GM19193 (cell line): Measurements from ENCODE around the gene SIGLEC10.

Source experiments
- POLR2A ChIP-seq: IDR thresholded peaks from 4 replicates; pipeline ENCODE4 v1.6.1; 2011; ENCODE audit not compliant: insufficient read depth, insufficient read length; ENCODE audit errors: extremely low read depth

SIGLEC10 gene

DNA sequence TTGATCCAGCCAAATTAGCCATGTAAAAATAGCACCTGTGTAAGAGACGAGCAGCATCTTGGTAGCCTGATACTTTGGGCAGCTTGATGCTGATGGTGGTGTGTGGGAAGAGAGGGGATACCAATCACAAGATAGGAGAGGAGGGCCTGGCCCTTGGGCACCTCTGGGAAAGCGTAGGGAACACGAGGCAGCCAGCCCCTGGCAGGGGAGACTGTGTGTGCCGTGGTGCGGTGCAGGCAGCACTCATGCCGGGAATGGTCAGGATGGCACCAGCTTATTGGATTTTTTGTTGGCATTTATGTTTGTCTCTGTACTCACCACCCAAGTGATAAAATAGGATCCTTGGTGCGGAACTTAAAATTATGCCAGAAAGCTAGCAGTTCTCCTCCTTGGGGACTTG lies 30.6 kb upstream of the SIGLEC10 start:
- no peak for TF ChIP-seq POLR2A

- TF ChIP-seq POLR2A: no peak
Measured at GRCh38 chr19:51441410-51442390, 24.3 kb upstream of the SIGLEC10 start.

- no peak for TF ChIP-seq POLR2A
Measured at GRCh38 chr19:51440846-51441409, 23.5 kb upstream of the SIGLEC10 start.

- TF ChIP-seq POLR2A: no peak
Measured at GRCh38 chr19:51440052-51440451, 22.6 kb upstream of the SIGLEC10 start.

GRCh38 chr19:51439021-51439465 lies 21.6 kb upstream of the SIGLEC10 start:
- no peak for TF ChIP-seq POLR2A

GRCh38 chr19:51434456-51434855 lies 17.0 kb upstream of the SIGLEC10 start:
- TF ChIP-seq POLR2A: no peak

DNA sequence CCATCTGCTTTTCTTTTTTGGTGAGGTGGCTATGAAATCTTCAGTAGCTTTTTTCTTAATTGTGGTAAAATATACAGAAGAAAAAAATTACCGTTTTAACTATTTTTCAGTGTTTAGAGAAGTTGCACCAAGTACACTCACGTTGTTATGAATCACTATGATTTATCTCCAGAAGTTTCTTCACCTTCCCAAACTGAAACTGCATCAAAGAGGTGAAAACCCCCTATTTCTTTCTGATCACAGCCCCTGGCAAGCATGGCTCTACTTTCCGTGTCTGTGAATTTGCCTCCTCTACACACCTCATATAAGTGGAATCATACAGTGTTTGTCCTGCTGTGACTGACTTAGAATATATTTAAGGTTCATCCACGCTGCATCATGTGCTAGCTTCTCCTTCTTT lies 15.6 kb upstream of the SIGLEC10 start:
- no peak for TF ChIP-seq POLR2A

- no peak for TF ChIP-seq POLR2A
Measured at GRCh38 chr19:51431124-51431523, 13.7 kb upstream of the SIGLEC10 start.

GRCh38 chr19:51430221-51430620 lies 12.8 kb upstream of the SIGLEC10 start:
- TF ChIP-seq POLR2A: no peak

GRCh38 chr19:51427201-51427600 lies 9.8 kb upstream of the SIGLEC10 start:
- no peak for TF ChIP-seq POLR2A

DNA sequence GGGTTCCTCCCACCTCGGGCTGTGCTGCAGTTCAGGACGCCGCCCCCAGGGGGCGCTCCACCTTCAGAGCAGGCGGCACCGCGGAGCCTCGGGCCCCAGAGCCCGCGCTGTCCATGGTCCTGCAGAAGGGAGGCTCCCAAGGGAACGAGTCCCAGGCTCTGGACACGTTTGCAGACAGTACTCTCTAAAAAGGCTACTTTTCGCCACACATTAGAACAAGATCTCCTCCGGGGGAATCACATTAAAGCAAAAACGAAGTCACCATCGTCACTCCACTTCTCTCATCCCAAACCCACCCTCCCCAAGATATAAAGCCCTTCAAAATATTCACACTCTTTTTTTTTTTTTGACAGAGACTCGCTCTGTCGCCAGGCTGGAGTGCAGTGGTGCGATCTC lies 4.6 kb upstream of the SIGLEC10 start:
- TF ChIP-seq POLR2A: no peak

- no peak for TF ChIP-seq POLR2A
Measured at GRCh38 chr19:51421229-51422052, 4.0 kb upstream of the SIGLEC10 start.

DNA sequence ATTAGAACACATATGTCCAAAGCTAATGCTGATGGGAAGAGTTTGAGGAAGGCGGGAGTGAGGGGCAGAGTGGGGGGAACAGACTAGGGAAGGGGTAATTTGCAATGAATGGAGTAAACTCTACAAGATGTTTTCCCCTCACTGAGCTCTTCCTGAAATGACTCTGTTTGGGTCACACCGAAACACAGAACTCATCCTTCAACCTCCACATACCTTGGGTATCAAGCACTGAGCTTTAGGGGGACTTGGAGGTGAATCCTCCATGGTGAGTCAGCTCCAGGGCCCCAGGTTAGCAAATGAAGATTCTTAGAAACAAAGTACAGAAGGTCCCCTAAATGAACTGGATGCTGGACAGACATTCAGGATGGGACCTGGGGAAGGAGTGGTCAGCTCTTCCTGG lies 1.3 kb upstream of the SIGLEC10 start:
- TF ChIP-seq POLR2A: no peak

GRCh38 chr19:51417810-51418157 lies 342 bp upstream of the SIGLEC10 start:
- TF ChIP-seq POLR2A: no peak

DNA sequence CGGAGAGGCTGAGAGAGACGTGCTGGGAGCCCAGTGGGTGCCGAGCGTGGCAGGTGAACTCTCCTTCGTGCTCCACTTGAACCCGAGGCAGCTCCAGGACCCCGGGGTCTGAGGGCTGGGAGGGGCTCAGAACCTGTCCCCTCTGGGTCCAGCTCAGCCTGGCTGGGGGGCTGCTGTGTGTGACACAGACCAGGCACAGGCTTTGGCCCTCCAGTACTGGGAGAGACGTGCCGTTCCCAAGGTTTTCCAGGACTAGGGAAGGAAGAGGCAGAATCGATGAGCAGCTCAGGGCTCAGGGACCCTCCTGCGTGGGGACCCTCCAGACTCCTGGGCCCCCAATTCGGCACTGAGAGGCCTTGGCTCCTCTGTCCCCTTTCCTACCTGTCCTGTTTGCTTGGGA lies 2.3 kb downstream of the SIGLEC10 start:
- TF ChIP-seq POLR2A: no peak

GRCh38 chr19:51410950-51411748 lies 6.3 kb downstream of the SIGLEC10 start:
- no peak for TF ChIP-seq POLR2A
